ENCODE results near the gene HSDL1.

DNA sequence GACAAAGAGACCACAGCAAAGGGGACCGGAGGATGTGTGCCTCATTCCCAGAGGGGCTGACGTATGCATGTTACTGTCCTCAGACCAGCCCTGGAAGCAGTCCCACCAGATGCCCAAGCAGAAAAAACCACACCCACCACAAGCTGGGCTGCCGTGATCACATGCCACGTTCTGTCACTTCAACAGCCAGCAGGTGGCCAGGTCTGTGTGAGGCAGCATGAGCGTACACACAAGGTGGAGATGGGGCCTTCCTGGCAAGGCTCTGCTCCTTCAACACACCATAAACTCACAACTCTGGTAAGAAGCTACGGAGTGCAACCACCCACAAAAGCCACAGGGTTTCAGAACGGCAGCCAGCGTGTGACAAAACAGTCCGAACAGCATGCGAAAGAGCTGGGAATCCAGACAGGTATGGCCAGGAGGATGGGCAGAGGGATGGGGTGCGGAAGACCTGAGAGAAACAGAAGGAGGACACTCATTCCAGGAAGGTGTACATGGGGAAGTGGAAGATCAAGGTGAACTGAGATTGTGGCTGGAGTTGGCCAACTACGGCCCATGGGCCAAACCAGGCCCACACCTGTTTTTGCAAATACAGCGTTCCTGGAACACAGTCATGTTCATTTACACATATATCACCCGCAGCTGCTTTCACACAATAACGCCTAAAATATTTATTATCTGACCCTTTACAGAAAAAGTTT is 56.1 kb downstream of the HSDL1 start:
- no peak for TF ChIP-seq CTCF (IDR thresholded peaks at IDR 0.05)
- no peak for TF ChIP-seq POLR2A (IDR thresholded peaks at IDR 0.05; ENCODE audit: low read length)
- TF ChIP-seq REST (IDR thresholded peaks at IDR 0.05) = no peak
- TF ChIP-seq USF2 (IDR thresholded peaks at IDR 0.05) = no peak
- TF ChIP-seq HES2 (IDR thresholded peaks at IDR 0.05) = no peak
- no peak for TF ChIP-seq ESRRA (IDR thresholded peaks at IDR 0.05; ENCODE audit: borderline replicate concordance, low read length)
- TF ChIP-seq MAFK (IDR thresholded peaks at IDR 0.05; ENCODE audit: partially characterized antibody) = no peak
- TF ChIP-seq MAX (IDR thresholded peaks at IDR 0.05) = no peak
- TF ChIP-seq RAD21 (conservative IDR thresholded peaks at IDR 0.05 in 1 of 2, IDR thresholded peaks at IDR 0.05 in 1 of 2) = no peak
- no peak for TF ChIP-seq CHD2 (IDR thresholded peaks at IDR 0.05; ENCODE audit: low read length, partially characterized antibody)
- no peak for TF ChIP-seq ELK1 (IDR thresholded peaks at IDR 0.05; ENCODE audit: low read depth, low read length)
- TF ChIP-seq NPAS2 (CRISPR knock-in tag; IDR thresholded peaks at IDR 0.05; ENCODE audit: borderline replicate concordance) = no peak
